Activated T-helper 1 cell treated with anti-CD3 and anti-CD28 coated beads, Interleukin-12 subunit alpha, Interleukin-12 subunit beta, Interleukin-2, Interleukin-4 antibody, amounts not matched to agents 30 ng/mL and 10 ng/mL and 1 ng/mL, durations not matched to agents 14 hours and 24 hours and 36 hours (primary cell): ENCODE results near the gene NADK2. TPM values are rescaled to one million over a fixed set of nuclear protein-coding genes. Genes with fewer than 3 reads are reported as not detected.

ENCODE experiments used
- DNase-seq: peaks from one replicate; pipeline ENCODE4 v3.0.0; 2021; ENCODE audit warnings: low spot score
- H3K27ac Mint-ChIP-seq: one replicate; pipeline ENCODE4 v1.8.0; 2021; ENCODE audit warnings: mild to moderate bottlenecking, mixed read lengths
- H3K27me3 Mint-ChIP-seq: one replicate; pipeline ENCODE4 v1.8.0; 2022; ENCODE audit warnings: mild to moderate bottlenecking, moderate library complexity, mixed read lengths; ENCODE audit not compliant: insufficient read depth
- H3K36me3 Mint-ChIP-seq: one replicate; pipeline ENCODE4 v1.8.0; 2021; ENCODE audit warnings: low read depth, mixed read lengths
- H3K4me1 Mint-ChIP-seq: one replicate; pipeline ENCODE4 v1.8.0; 2021; ENCODE audit warnings: low read depth, mixed read lengths
- H3K4me3 Mint-ChIP-seq: one replicate; pipeline ENCODE4 v1.8.0; 2021; ENCODE audit warnings: mild to moderate bottlenecking, moderate library complexity, mixed read lengths
- H3K9me3 Mint-ChIP-seq: one replicate; pipeline ENCODE4 v1.8.0; 2021; ENCODE audit warnings: mixed read lengths
- intact Hi-C: fragments of 100-400 bp; cut with micrococcal nuclease; formaldehyde crosslinking; loops from one replicate; pipeline ENCODE4 v1.15.1; 2024
- total RNA-seq: library from RNA; stranded (reverse); gene quantifications from 2 replicates; pipeline ENCODE4 v1.2.3, GENCODE V29; 2022

NADK2 gene
- total RNA-seq, 1 donor from 2014 or later = 21.7 TPM

GRCh38 chr5:36150676-36151433 lies 90.9 kb downstream of the NADK2 start:
- H3K9me3 Mint-ChIP-seq = no peaks in the 10 kb centered on the region
- no peaks in the 10 kb centered on the region for H3K27me3 Mint-ChIP-seq
- peak; percentile 40 for DNase-seq
- H3K27ac Mint-ChIP-seq = peak overlapping the region; percentile 79
- H3K36me3 Mint-ChIP-seq = peaks cover 27% of the 10 kb centered on the region
- peak overlapping the region; percentile 97 for H3K4me3 Mint-ChIP-seq
- H3K4me1 Mint-ChIP-seq = peaks cover 51% of the 10 kb centered on the region
- intact Hi-C loops = loop anchor here (1.0 to 5.0 kb wide), 7 partner anchors 72 to 1571 kb away; partner anchors contain the start of genes DNAJC21, NIPBL and NUP155

GRCh38 chr5:36147681-36148080 lies 94.0 kb downstream of the NADK2 start:
- Mint-ChIP-seq H3K36me3 (peaks cover 8% of the 10 kb centered on the region), H3K9me3 (no peaks in the 10 kb centered on the region), H3K27ac (no peak overlapping the region), H3K4me1 (peaks cover 30% of the 10 kb centered on the region), H3K4me3 (no peak overlapping the region), H3K27me3 (no peaks in the 10 kb centered on the region)
- no peak for DNase-seq
- intact Hi-C loops = no loop called here

GRCh38 chr5:36146390-36146789 lies 95.3 kb downstream of the NADK2 start:
- DNase-seq = no peak
- no peak overlapping the region for H3K27ac Mint-ChIP-seq
- intact Hi-C loops = no loop called here
- peaks cover 6% of the 10 kb centered on the region for H3K36me3 Mint-ChIP-seq
- no peaks in the 10 kb centered on the region for H3K27me3 Mint-ChIP-seq
- no peak overlapping the region for H3K4me3 Mint-ChIP-seq
- peaks cover 26% of the 10 kb centered on the region for H3K4me1 Mint-ChIP-seq
- no peaks in the 10 kb centered on the region for H3K9me3 Mint-ChIP-seq

GRCh38 chr5:36145311-36145710 lies 96.4 kb downstream of the NADK2 start:
- H3K36me3 Mint-ChIP-seq = peaks cover 10% of the 10 kb centered on the region
- H3K4me1 Mint-ChIP-seq = peaks cover 18% of the 10 kb centered on the region
- H3K4me3 Mint-ChIP-seq = no peak overlapping the region
- intact Hi-C loops = no loop called here
- H3K9me3 Mint-ChIP-seq = no peaks in the 10 kb centered on the region
- H3K27ac Mint-ChIP-seq = no peak overlapping the region
- no peak for DNase-seq
- no peaks in the 10 kb centered on the region for H3K27me3 Mint-ChIP-seq

Other genes starting within 250 kb of the NADK2 start
- not detected in 2 replicates for gene UGT3A2, start 175.0 kb downstream of the NADK2 start, total RNA-seq
- 8.9 and 12.3 TPM in 2 replicates for gene LMBRD2, start 90.0 kb downstream of the NADK2 start, total RNA-seq
- 54.6 and 61.2 TPM in 2 replicates for gene SKP2, start 89.8 kb downstream of the NADK2 start, total RNA-seq
- gene RANBP3L, start 60.0 kb upstream of the NADK2 start, total RNA-seq = not detected in 2 replicates